GM21786 (cell line): ENCODE results near the gene CHD9.
A peak's percentile ranks its signal among the peaks of the same experiment; 100 is the strongest.

Experiments
- ATAC-seq: cut with Tn5 transposase; IDR thresholded peaks from one replicate; pipeline ENCODE4 v1.9.1; 2021; ENCODE audit not compliant: unreplicated experiment

The CHD9 gene

GRCh38 chr16:53191413-53191812, 136.6 kb downstream of the CHD9 start:
- ATAC-seq, result no peak

GRCh38 chr16:53198933-53199332, 144.1 kb downstream of the CHD9 start:
- ATAC-seq, result no peak

GRCh38 chr16:53201900-53202299, 147.1 kb downstream of the CHD9 start:
- no peak for ATAC-seq

- no peak for ATAC-seq
These were observed 147.6 kb downstream of the CHD9 start for GRCh38 chr16:53202398-53202797.

GRCh38 chr16:53207810-53208752, 153.3 kb downstream of the CHD9 start:
- peak; percentile 86 for ATAC-seq

- ATAC-seq, result no peak
These were observed 154.6 kb downstream of the CHD9 start for GRCh38 chr16:53209429-53209828.

GRCh38 chr16:53209877-53210276, 155.1 kb downstream of the CHD9 start:
- no peak for ATAC-seq

- ATAC-seq, result no peak
These were observed 156.5 kb downstream of the CHD9 start for GRCh38 chr16:53211253-53211652.

- ATAC-seq, result no peak
These were observed 158.1 kb downstream of the CHD9 start for GRCh38 chr16:53212893-53213223.

GRCh38 chr16:53213542-53213941, 158.8 kb downstream of the CHD9 start:
- no peak for ATAC-seq

- no peak for ATAC-seq
These were observed 162.0 kb downstream of the CHD9 start for GRCh38 chr16:53216798-53217197.

GRCh38 chr16:53219371-53219770, 164.6 kb downstream of the CHD9 start:
- ATAC-seq, result peak; percentile 6

- peak; percentile 54 for ATAC-seq
These were observed 165.1 kb downstream of the CHD9 start for GRCh38 chr16:53219795-53220454.

GRCh38 chr16:53220585-53220984, 165.8 kb downstream of the CHD9 start:
- ATAC-seq, result peak; percentile 53

GRCh38 chr16:53224951-53225533, 170.3 kb downstream of the CHD9 start:
- ATAC-seq, result no peak

- ATAC-seq, result no peak
These were observed 178.2 kb downstream of the CHD9 start for GRCh38 chr16:53232826-53233529.

GRCh38 chr16:53234836-53235235, 180.0 kb downstream of the CHD9 start:
- no peak for ATAC-seq

GRCh38 chr16:53235851-53236250, 181.1 kb downstream of the CHD9 start:
- no peak for ATAC-seq

- no peak for ATAC-seq
These were observed 194.5 kb downstream of the CHD9 start for GRCh38 chr16:53249331-53249730.

GRCh38 chr16:53257001-53257400, 202.2 kb downstream of the CHD9 start:
- ATAC-seq, result no peak

- ATAC-seq, result no peak
These were observed 204.0 kb downstream of the CHD9 start for GRCh38 chr16:53258809-53259208.
